GM19463 (cell line): ENCODE results near the gene ASB12.
A peak's percentile ranks its signal among the peaks of the same experiment; 100 is the strongest.
"Not testable (repeated sequence)": the region's sequence is repeated elsewhere in the genome, so short reads cannot be mapped to it uniquely, and the experiment has no call there.

Experiments
- ATAC-seq: cut with Tn5 transposase; IDR thresholded peaks from one replicate; pipeline ENCODE4 v1.9.1; 2021; ENCODE audit warnings: mild to moderate bottlenecking, moderate library complexity; ENCODE audit not compliant: unreplicated experiment

Gene ASB12

GRCh38 chrX:64230123-64230970, at the start of gene ASB12:
TSS of gene ASB12 (minus strand) at chrX:64230607. CDS start at chrX:64225650, 4,957 bp downstream.
- no peak for ATAC-seq

- no peak for ATAC-seq
Measured at GRCh38 chrX:64265265-64265664, 34.9 kb upstream of the ASB12 start.

- ATAC-seq = no peak
Measured at GRCh38 chrX:64229154-64229553, 1.3 kb downstream of the ASB12 start.

GRCh38 chrX:64218023-64218422, 12.4 kb downstream of the ASB12 start:
- ATAC-seq = no peak

- not testable (repeated sequence) for ATAC-seq
Measured at GRCh38 chrX:64213989-64214388, 16.4 kb downstream of the ASB12 start.

GRCh38 chrX:64206556-64207162, 23.7 kb downstream of the ASB12 start:
- no peak for ATAC-seq

GRCh38 chrX:64205735-64206501, 24.5 kb downstream of the ASB12 start:
- ATAC-seq = peak; percentile 79

GRCh38 chrX:64205441-64205734, 25.0 kb downstream of the ASB12 start, which contains the start of gene AMER1:
TSS of gene AMER1 (minus strand) at chrX:64205708. CDS start at chrX:64193286, 12,422 bp downstream.
- ATAC-seq = peak; percentile 34

- ATAC-seq = peak; percentile 14
Measured at GRCh38 chrX:64204701-64205440, 25.5 kb downstream of the ASB12 start.

- no peak for ATAC-seq
Measured at GRCh38 chrX:64204252-64204651, 26.2 kb downstream of the ASB12 start.

GRCh38 chrX:64202808-64203325, 27.5 kb downstream of the ASB12 start:
- no peak for ATAC-seq

- ATAC-seq = peak; percentile 45
Measured at GRCh38 chrX:64198036-64198435, 32.4 kb downstream of the ASB12 start.

GRCh38 chrX:64196606-64197005, 33.8 kb downstream of the ASB12 start:
- no peak for ATAC-seq

GRCh38 chrX:64195862-64196261, 34.5 kb downstream of the ASB12 start:
- ATAC-seq = no peak

- no peak for ATAC-seq
Measured at GRCh38 chrX:64192673-64193072, 37.7 kb downstream of the ASB12 start.

GRCh38 chrX:64192040-64192439, 38.4 kb downstream of the ASB12 start:
- no peak for ATAC-seq

GRCh38 chrX:64191281-64192010, 39.0 kb downstream of the ASB12 start:
- ATAC-seq = no peak

- no peak for ATAC-seq
Measured at GRCh38 chrX:64190136-64190740, 40.2 kb downstream of the ASB12 start.

GRCh38 chrX:64188901-64189300, 41.5 kb downstream of the ASB12 start:
- no peak for ATAC-seq

GRCh38 chrX:64187762-64188150, 42.7 kb downstream of the ASB12 start:
- no peak for ATAC-seq
